GM18517 (cell line): ENCODE data around the gene PTPN11.

ENCODE experiments used
- ATAC-seq: cut with Tn5 transposase; IDR thresholded peaks from one replicate; pipeline ENCODE4 v1.9.1; 2021; ENCODE audit warnings: mild to moderate bottlenecking, moderate library complexity; ENCODE audit not compliant: unreplicated experiment

PTPN11 gene

DNA sequence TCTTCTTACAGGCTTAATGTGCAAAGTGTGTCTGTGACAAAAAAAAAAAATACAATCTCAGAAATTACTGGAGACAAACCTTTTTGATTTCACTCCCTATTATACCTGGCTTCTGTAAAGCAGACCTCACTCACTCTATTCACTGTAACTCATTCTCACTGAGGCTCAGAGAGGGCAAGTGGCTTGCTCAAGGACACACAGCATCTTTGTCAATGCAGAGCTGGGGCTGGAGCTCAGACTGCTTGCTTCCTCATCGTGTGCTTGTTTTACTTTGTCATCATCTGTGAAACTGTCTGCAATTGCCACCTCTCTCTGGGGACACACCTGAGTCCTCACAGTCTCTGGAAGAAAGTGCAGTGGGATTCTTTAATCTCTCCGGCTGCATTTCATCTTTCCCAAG lies 120.0 kb downstream of the PTPN11 start:
- ATAC-seq: no peak

DNA sequence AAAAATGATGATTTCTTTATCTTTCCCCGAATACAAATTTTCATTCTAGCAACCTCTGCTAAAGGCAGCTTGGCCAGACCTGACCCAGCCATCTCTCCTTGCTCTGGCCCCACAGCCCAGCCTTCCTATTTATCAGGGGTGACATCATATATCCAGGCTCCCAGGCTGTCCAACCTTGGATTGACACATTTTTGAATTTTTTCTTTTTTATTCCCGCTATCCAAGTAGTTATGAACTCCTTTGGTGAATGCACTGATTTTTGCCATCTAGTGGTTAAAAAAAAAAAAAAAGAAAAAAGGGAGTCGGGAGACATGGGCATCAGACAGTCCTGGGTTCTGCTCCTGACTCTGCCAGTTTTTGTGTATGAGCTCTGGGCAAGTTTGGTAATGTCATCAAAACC lies 120.5 kb downstream of the PTPN11 start:
- no peak for ATAC-seq

DNA sequence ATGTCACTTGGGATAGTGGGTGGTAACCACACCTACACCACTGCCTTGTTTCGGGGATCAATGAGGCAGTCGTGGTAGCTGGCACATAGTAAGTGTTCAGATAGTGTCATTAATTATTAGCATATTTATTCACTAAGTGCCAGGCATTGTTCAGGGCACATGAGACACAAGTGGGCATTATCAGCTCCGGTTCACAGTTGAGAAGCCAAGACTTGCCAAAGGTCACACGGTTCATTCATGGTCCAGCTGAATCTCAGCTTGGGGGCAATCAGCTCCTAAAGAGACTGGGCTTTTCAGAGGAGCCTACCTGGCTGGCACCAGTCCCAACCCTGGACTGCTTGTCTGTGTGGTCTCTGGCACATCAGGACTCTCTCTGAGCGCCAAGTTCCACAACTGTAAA lies 121.3 kb downstream of the PTPN11 start:
- ATAC-seq: no peak

DNA sequence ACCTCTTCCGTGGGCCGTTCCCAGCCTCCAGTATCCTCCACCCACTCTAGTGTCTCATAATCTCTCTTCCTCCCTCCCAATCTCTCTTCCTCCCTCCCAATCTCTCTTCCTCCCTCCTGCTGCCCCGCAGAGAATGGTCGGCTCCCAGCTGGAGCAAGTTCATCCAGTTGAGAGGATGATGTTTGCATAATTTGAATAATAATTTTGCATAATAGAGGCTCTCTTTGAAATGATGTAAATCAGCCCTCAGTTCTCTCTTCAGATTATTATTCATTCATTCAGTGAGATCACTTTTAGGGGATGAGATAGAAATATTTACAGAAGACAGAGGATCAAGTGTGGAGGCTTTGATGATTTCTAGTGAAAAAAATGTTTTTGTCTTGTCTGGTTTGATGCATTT lies 125.0 kb downstream of the PTPN11 start:
- no peak for ATAC-seq

DNA sequence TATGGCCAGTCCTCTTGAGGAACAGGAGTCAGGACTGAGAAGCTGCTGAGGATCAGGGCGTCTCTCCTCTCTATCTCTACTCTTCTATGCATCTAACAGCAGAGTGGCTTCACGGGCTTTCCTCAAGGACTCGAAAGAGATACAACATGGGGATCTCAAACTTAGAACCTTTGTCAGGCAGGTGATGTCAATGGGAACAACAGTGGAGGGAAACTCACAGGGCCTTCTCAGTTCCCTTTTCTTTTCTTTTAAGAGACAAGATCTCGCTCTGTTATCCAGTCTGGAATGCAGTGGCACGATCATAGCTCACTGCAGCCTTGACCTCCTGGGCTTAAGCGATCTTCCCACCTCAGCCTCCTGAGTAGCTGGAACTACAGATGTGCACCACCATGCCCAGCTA lies 127.6 kb downstream of the PTPN11 start:
- no peak for ATAC-seq

DNA sequence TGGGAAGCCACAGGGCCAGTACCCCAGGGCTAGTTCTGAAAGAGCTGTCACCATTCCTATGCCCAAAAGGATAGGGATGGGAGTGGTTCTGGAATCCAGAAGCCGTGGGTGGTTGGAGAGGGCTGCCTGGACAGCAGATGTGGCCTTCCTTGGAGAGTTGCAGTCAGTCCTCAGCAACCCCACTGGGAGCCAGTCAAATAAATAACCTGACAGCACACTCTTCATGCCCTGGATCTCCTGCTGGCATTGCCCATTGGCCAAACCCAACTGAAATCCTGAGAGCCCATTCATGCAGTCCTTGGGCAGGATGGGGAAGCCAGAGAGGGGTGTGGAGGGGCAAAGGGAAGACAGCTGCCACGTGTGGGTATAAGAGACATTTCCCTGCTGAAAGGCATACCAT lies 128.2 kb downstream of the PTPN11 start:
- no peak for ATAC-seq

DNA sequence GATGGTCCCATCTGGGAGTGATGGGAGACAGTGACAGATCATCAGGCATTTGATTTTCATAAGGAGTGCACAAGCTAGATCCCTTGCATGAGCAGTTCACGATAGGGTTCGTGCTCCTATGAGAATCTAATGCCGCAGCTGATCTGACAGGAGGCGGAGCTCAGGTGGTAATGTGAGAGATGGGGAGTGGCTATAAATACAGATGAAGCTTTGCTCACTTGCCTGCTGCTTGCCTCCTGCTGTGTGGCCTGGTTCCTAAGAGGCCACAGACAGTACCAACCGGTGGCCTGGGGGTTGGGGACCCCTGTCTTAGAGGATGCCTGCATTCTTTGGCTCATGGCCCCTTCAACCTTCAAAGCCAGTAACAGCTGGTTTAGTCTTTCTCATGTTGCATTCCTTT lies 130.3 kb downstream of the PTPN11 start:
- no peak for ATAC-seq

DNA sequence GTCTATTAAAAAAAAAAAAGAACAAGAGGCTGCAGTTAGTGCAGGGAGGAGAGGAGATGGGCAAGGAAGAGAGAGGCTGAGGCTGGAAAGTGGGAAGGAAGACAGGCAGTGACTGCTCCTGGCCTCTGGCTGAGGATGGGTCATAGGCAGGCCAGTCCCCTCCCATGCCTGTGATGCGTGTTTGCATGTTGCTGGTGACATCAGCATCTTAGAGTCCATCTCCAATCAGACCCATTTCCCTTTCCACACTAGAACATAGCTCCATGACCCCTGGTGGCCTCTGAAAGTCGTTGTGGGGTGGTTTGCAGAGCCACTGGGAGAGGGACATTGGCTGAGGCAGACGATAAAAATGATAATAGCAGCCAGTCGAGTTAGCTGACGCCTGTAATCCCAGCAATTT lies 132.9 kb downstream of the PTPN11 start:
- no peak for ATAC-seq

DNA sequence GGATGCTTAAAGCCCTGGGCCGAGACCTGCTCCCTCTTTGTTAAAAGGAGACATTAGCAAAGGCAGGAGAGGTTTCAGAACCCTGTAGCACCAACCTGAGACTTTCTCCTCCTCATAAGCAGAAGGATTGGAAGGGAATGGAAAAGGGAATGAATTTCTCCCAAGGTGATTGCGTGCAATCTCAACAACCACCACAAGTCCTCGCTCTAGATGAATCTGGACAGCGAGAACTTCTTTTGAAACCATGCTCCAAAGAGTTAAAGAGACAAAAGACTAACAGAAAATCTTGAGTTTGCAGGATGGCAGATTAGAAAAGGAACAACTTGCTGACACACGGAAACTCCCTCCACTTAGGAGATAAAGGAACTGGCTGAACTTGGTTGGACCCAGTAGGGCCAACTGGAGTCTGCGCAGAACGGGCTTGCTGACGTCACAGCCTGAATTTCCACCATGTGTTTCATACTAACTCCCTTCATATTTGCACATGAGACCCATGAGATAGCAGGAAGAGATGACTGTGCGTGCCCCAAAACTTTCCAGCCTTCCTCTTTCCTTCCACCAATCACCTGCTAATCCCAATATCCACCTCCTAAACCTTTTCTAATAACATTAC lies 137.0 kb downstream of the PTPN11 start:
- ATAC-seq: no peak

DNA sequence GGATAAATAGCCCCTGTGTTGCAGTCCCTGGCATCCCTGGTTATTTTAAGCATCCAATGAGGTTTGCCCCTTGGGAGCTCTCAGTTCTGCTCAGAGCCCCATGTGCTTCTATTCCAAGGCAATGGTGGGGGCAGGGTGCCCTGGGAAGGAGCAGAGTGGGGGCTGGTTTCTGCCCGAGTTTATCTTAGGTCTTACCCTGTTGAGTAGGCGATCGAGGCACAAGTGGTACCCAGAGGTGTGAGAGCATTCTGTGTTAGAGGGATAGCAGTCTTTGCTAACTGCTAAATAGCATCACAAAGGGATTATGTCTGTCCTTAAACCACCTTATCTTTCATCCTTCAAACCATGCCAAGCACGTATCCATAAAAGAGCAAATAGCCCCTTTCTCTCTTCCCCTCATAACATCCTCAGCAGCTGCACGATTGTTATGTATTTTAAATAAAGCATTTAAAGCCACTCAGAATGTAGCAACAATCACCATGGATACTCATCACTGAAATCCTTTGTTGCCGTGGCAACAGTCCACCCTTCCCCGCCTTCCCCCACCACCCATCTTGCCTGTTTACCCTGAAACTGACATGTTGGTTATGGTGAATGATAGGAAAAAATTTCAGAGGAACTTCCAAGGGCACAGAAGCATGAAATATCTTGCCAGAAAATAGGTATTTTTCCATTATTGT lies 139.3 kb downstream of the PTPN11 start:
- ATAC-seq: no peak
